ENCODE data around the gene TYMS.

TYMS gene

GRCh38 chr18:711657-712400 lies 54.4 kb downstream of the TYMS start:
- no peak for TF ChIP-seq CTCF (conservative IDR thresholded peaks at IDR 0.05; ENCODE audit: low read depth, low read length)
- peak; percentile 95 for DNase-seq (ENCODE audit: low read depth)
- H3K4me3 ChIP-seq (ENCODE audit: low read depth, low read length), result peak overlapping the region; percentile 81

GRCh38 chr18:712401-713134 lies 55.1 kb downstream of the TYMS start, which contains the start of gene ENOSF1:
TSS of gene ENOSF1 (minus strand) at chr18:712630. CDS start at chr18:712587, 43 bp downstream.
- TF ChIP-seq CTCF (conservative IDR thresholded peaks at IDR 0.05; ENCODE audit: low read depth, low read length), result peak; percentile 75
- peak; percentile 88 for DNase-seq (ENCODE audit: low read depth)
- H3K4me3 ChIP-seq (ENCODE audit: low read depth, low read length), result peak within 1 kb of the TSS; percentile 81

- no peak for DNase-seq (ENCODE audit: low read depth)
- peak overlapping the region; percentile 81 for H3K4me3 ChIP-seq (ENCODE audit: low read depth, low read length)
- TF ChIP-seq CTCF (conservative IDR thresholded peaks at IDR 0.05; ENCODE audit: low read depth, low read length), result no peak
Measured at GRCh38 chr18:713135-713490, 55.7 kb downstream of the TYMS start.

GRCh38 chr18:715626-716025 lies 58.2 kb downstream of the TYMS start:
- TF ChIP-seq CTCF (conservative IDR thresholded peaks at IDR 0.05; ENCODE audit: low read depth, low read length), result no peak
- no peak overlapping the region for H3K4me3 ChIP-seq (ENCODE audit: low read depth, low read length)
- peak; percentile 31 for DNase-seq (ENCODE audit: low read depth)

GRCh38 chr18:717003-717402 lies 59.5 kb downstream of the TYMS start:
- no peak overlapping the region for H3K4me3 ChIP-seq (ENCODE audit: low read depth, low read length)
- DNase-seq (ENCODE audit: low read depth), result no peak
- no peak for TF ChIP-seq CTCF (conservative IDR thresholded peaks at IDR 0.05; ENCODE audit: low read depth, low read length)

Data from choroid plexus epithelial cell (primary cell).